Endothelial cell of umbilical vein (primary cell): Measurements from ENCODE around the gene DCLRE1A. TPM values are rescaled to one million over a fixed set of nuclear protein-coding genes. Genes with fewer than 3 reads are reported as not detected.
"Not testable (repeated sequence)": the region's sequence is repeated elsewhere in the genome, so short reads cannot be mapped to it uniquely, and the experiment has no call there.

Source experiments
- BruUV-seq: library from RNA; stranded (reverse); fragments of 400-500 nt; replicated peaks from 2 replicates; lab custom pipeline; 2021; lab: Mats Ljungman, UMichigan
- CTCF ChIA-PET: fragments of 300-600, 350-600 bp; sonication (Branson Sonifier 250); formaldehyde crosslinking; loops from one replicate; lab custom pipeline; 2021; ENCODE audit warnings: antibody characterized with exemption, inconsistent platforms; lab: Charles Lee
- POLR2A ChIA-PET: fragments of 300-600, 350-600 bp; sonication (Branson Sonifier 250); formaldehyde crosslinking; loops from one replicate; lab custom pipeline; 2021; ENCODE audit warnings: antibody characterized with exemption, inconsistent platforms; lab: Charles Lee
- DNase-seq: peaks from one replicate; pipeline ENCODE4 v3.0.0-alpha.2; 2011; ENCODE audit warnings: low read depth, low spot score
- FAIRE-seq: peaks from 2 replicates; lab custom pipeline; 2011; peaks lifted over from hg19 to GRCh38; lab: Jason Lieb, UNC
- H2AFZ ChIP-seq: 2 replicates; pipeline ENCODE4 v1.6.0; 2012; ENCODE audit warnings: low read depth, low read length, control low read depth, inconsistent platforms
- H3K27ac ChIP-seq: 2 replicates; pipeline ENCODE4 v1.5.1; 2011; ENCODE audit warnings: low read depth, mild to moderate bottlenecking, control low read depth, low read length, moderate library complexity; ENCODE audit not compliant: insufficient read depth
- H3K27me3 ChIP-seq, 2 experiments: 2 replicates each; pipeline versions ENCODE4 v1.6.0 to v1.6.1; 2011; ENCODE audit warnings: low read length in 2 of 2, mixed read lengths in 1 of 2; ENCODE audit not compliant: control insufficient read depth in 2 of 2, insufficient read depth in 2 of 2
- H3K36me3 ChIP-seq, 2 experiments: 2 replicates in 1 of 2; 3 replicates in 1 of 2; pipeline ENCODE4 v1.5.1; 2011; ENCODE audit warnings: low read length in 2 of 2, mild to moderate bottlenecking in 1 of 2, moderate library complexity in 1 of 2; ENCODE audit not compliant: control insufficient read depth in 2 of 2, insufficient read depth in 2 of 2; ENCODE audit errors: extremely low read depth in 1 of 2
- H3K4me1 ChIP-seq: 3 replicates; pipeline ENCODE4 v1.5.1; 2011; ENCODE audit warnings: mild to moderate bottlenecking, low read length; ENCODE audit not compliant: control insufficient read depth, insufficient read depth; ENCODE audit errors: extremely low read depth
- H3K4me2 ChIP-seq: 2 replicates; pipeline ENCODE4 v1.6.1; 2011; ENCODE audit warnings: low read length, control low read depth, mixed read lengths; ENCODE audit not compliant: insufficient read depth
- H3K4me3 ChIP-seq, 3 experiments: fragments of 200-600 bp in 1 of 3; sonication (generic), shearing (Covaris generic) in 1 of 3; replicated peaks in 1 of 3; 2 replicates each; pipeline ENCODE4 v1.5.1; 2011 to 2016; ENCODE audit warnings: control low read depth in 3 of 3, low read length in 3 of 3, mild to moderate bottlenecking in 2 of 3, inconsistent platforms in 1 of 3, low read depth in 1 of 3, moderate library complexity in 1 of 3; ENCODE audit not compliant: insufficient read depth in 1 of 3
- H3K79me2 ChIP-seq: 2 replicates; pipeline ENCODE4 v1.6.0; 2012; ENCODE audit warnings: low read length, inconsistent platforms; ENCODE audit not compliant: control insufficient read depth, insufficient read depth
- H3K9ac ChIP-seq: replicated peaks from 2 replicates; pipeline ENCODE3; 2011; ENCODE audit warnings: low read length, control low read depth; ENCODE audit not compliant: insufficient read depth; ENCODE audit errors: extremely low read depth
- H3K9me1 ChIP-seq: replicated peaks from 3 replicates; pipeline ENCODE4 v1.6.0; 2011; ENCODE audit warnings: mild to moderate bottlenecking, low read length; ENCODE audit not compliant: control insufficient read depth, insufficient read depth; ENCODE audit errors: extremely low read depth
- H3K9me3 ChIP-seq: replicated peaks from 2 replicates; pipeline ENCODE4 v1.5.1; 2012; ENCODE audit warnings: low read length, inconsistent platforms; ENCODE audit not compliant: control insufficient read depth, insufficient read depth
- H4K20me1 ChIP-seq: replicated peaks from 2 replicates; pipeline ENCODE3; 2011; ENCODE audit warnings: mild to moderate bottlenecking, low read length; ENCODE audit not compliant: control insufficient read depth, insufficient read depth; ENCODE audit errors: extremely low read depth
- FOS ChIP-seq: IDR thresholded peaks from 2 replicates; pipeline ENCODE4 v1.6.1; 2011; ENCODE audit warnings: mild to moderate bottlenecking, low read length, moderate library complexity, borderline replicate concordance; ENCODE audit not compliant: insufficient read depth
- JUN ChIP-seq: IDR thresholded peaks from 2 replicates; pipeline ENCODE4 v1.6.1; 2011; ENCODE audit warnings: borderline replicate concordance, low read depth; ENCODE audit not compliant: insufficient read length, insufficient read depth
- MAX ChIP-seq: IDR thresholded peaks from 2 replicates; pipeline ENCODE4 v1.6.1; 2011; ENCODE audit not compliant: insufficient read depth, insufficient read length
- MYC ChIP-seq: IDR thresholded peaks from one replicate; pipeline ENCODE4 v1.6.1; 2011; ENCODE audit warnings: mild to moderate bottlenecking, low read depth, low read length
- POLR2A ChIP-seq: IDR thresholded peaks from 2 replicates; pipeline ENCODE4 v1.6.1; 2012; ENCODE audit warnings: low read depth, mild to moderate bottlenecking, control low read depth, low read length
- POLR2AphosphoS5 ChIP-seq: IDR thresholded peaks from 2 replicates; pipeline ENCODE4 v1.6.1; 2012; ENCODE audit warnings: low read depth, mild to moderate bottlenecking, control low read depth, low read length, moderate library complexity; ENCODE audit not compliant: insufficient read depth
- dilution Hi-C: fragments of 300-500 bp; cut with MboI; formaldehyde crosslinking; loops from one replicate; pipeline ENCODE4 v1.15.0; 2019; ENCODE audit warnings: low sequenced_read_pairs; ENCODE audit not compliant: extremely low pct_ligation_motif_present
- intact Hi-C: fragments of 100-400 bp; cut with micrococcal nuclease; formaldehyde crosslinking; loops from one replicate; pipeline ENCODE4 v1.10.0; 2022
- polyA plus RNA-seq, 4 experiments: library from polyadenylated mRNA; depleted of rRNA in 3 of 4; stranded (reverse) in 3 of 4; unstranded in 1 of 4; fragments of >200 nt; gene quantifications; 2 replicates each; pipeline versions ENCODE4 v1.2.1 to v1.2.3, GENCODE V29; 2011 to 2012; ENCODE audit warnings: missing spikeins in 1 of 4
- total RNA-seq: library from RNA; stranded (reverse); gene quantifications from 2 replicates; pipeline ENCODE4 v1.2.3, GENCODE V29; 2021

DCLRE1A gene
- total and polyA plus RNA-seq, 2 donors (not counting 3 experiments of a cell fraction or from before 2014, with no cell fraction given), result 3.6 to 6.7 TPM

GRCh38 chr10:113822174-113822573, 31.7 kb downstream of the DCLRE1A start:
- DNase-seq (no peak), FAIRE-seq (no peak)
- Histone ChIP-seq H4K20me1 (no peaks in the 10 kb centered on the region), H3K79me2 (no peaks in the 10 kb centered on the region), H3K36me3 (no peaks in the 10 kb centered on the region), H3K4me2 (no peak overlapping the region), H3K4me3 (no peak overlapping the region), H3K9me1 (no peaks in the 10 kb centered on the region), H3K9ac (no peak overlapping the region), H3K4me1 (no peaks in the 10 kb centered on the region), H3K9me3 (no peaks in the 10 kb centered on the region), H2AFZ (no peak overlapping the region), H3K27ac (no peak overlapping the region), H3K27me3 (no peaks in the 10 kb centered on the region)
- dilution Hi-C loops, result no loop called here
- CTCF ChIA-PET, result no interaction called here
- TF ChIP-seq POLR2A (no peak), MAX (no peak), MYC (no peak), POLR2AphosphoS5 (no peak), FOS (no peak), JUN (no peak)
- intact Hi-C loops, result no loop called here
- no TSS peak for BruUV-seq
- POLR2A ChIA-PET, result no interaction called here

- intact Hi-C loops, dilution Hi-C loops, H3K9ac ChIP-seq, H3K4me3 ChIP-seq, H3K4me2 ChIP-seq, H3K9me1 ChIP-seq, H3K9me3 ChIP-seq, DNase-seq, H3K79me2 ChIP-seq, H3K36me3 ChIP-seq, BruUV-seq, H4K20me1 ChIP-seq, FAIRE-seq, H3K27me3 ChIP-seq, H3K4me1 ChIP-seq, POLR2A ChIA-PET, H2AFZ ChIP-seq, H3K27ac ChIP-seq: not testable (repeated sequence)
- CTCF ChIA-PET, result interaction anchor here (0.8 to 1.2 kb wide), 2 partner anchors 9 to 20 kb away, joined by 3 to 4 read pairs; no protein-coding TSS in a partner anchor
These were observed 32.6 kb downstream of the DCLRE1A start for GRCh38 chr10:113821306-113821705.
